GM18858 (cell line): ENCODE measurements around the gene FER.
A peak's percentile ranks its signal among the peaks of the same experiment; 100 is the strongest.
"Not testable (repeated sequence)": the region's sequence is repeated elsewhere in the genome, so short reads cannot be mapped to it uniquely, and the experiment has no call there.

Experiments used
- ATAC-seq: cut with Tn5 transposase; IDR thresholded peaks from one replicate; pipeline ENCODE4 v1.9.1; 2021; ENCODE audit not compliant: unreplicated experiment

The FER gene

GRCh38 chr5:109028608-109029299 lies 281.1 kb downstream of the FER start:
- peak; percentile 65 for ATAC-seq

- ATAC-seq, result no peak
Observed at GRCh38 chr5:109029847-109030246, 282.1 kb downstream of the FER start.

- no peak for ATAC-seq
Observed at GRCh38 chr5:109030360-109031143, 282.9 kb downstream of the FER start.

GRCh38 chr5:109034306-109034705 lies 286.6 kb downstream of the FER start:
- ATAC-seq, result peak; percentile 63

GRCh38 chr5:109035436-109035835 lies 287.7 kb downstream of the FER start:
- no peak for ATAC-seq

GRCh38 chr5:109038209-109038840 lies 290.6 kb downstream of the FER start:
- no peak for ATAC-seq

- peak; percentile 70 for ATAC-seq
Observed at GRCh38 chr5:109041317-109041716, 293.6 kb downstream of the FER start.

GRCh38 chr5:109045710-109046109 lies 298.0 kb downstream of the FER start:
- ATAC-seq, result no peak

GRCh38 chr5:109049565-109049964 lies 301.9 kb downstream of the FER start:
- ATAC-seq, result no peak

GRCh38 chr5:109050321-109050720 lies 302.6 kb downstream of the FER start:
- ATAC-seq, result not testable (repeated sequence)

- not testable (repeated sequence) for ATAC-seq
Observed at GRCh38 chr5:109052216-109052615, 304.5 kb downstream of the FER start.

GRCh38 chr5:109053995-109054417 lies 306.3 kb downstream of the FER start:
- peak; percentile 63 for ATAC-seq

GRCh38 chr5:109060378-109061025 lies 312.8 kb downstream of the FER start:
- ATAC-seq, result no peak

- ATAC-seq, result no peak
Observed at GRCh38 chr5:109062664-109063063, 315.0 kb downstream of the FER start.

- no peak for ATAC-seq
Observed at GRCh38 chr5:109063223-109063622, 315.5 kb downstream of the FER start.

- no peak for ATAC-seq
Observed at GRCh38 chr5:109076741-109077140, 329.0 kb downstream of the FER start.

- ATAC-seq, result no peak
Observed at GRCh38 chr5:109078448-109078847, 330.8 kb downstream of the FER start.

- ATAC-seq, result no peak
Observed at GRCh38 chr5:109080481-109080880, 332.8 kb downstream of the FER start.

- ATAC-seq, result no peak
Observed at GRCh38 chr5:109080896-109081295, 333.2 kb downstream of the FER start.

- ATAC-seq, result no peak
Observed at GRCh38 chr5:109083937-109084336, 336.2 kb downstream of the FER start.

- no peak for ATAC-seq
Observed at GRCh38 chr5:109089191-109089590, 341.5 kb downstream of the FER start.
